ENCODE data around the gene R3HDM2.

The R3HDM2 gene

GRCh38 chr12:57240066-57240921 lies 190.5 kb downstream of the R3HDM2 start:
- no peak for DNase-seq (ENCODE audit: low read depth)

DNA sequence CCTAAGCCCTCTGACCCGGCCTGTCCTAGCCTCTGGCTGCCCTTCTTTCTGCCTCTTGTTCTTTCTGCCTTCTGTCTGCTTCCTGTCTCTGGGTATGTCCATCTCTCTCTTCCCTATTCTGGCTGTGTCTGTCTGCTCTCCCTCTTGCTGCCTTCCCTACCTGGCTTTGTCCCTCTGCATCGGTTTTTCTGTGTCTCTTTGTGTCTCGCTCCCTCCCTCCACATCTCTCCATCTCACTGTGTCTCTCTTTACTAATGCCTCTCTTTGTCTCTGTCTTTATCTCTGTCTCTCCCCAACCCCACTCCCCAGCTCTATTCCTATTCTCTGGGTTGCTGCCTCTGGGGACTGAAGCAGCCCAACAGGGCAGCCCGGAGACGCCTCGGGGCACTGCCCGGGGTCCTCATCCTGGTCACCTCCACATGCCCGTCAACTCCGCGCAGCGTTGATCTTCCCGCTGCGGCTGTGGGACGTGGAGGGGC lies 191.2 kb downstream of the R3HDM2 start:
- DNase-seq (ENCODE audit: low read depth) = no peak

DNA sequence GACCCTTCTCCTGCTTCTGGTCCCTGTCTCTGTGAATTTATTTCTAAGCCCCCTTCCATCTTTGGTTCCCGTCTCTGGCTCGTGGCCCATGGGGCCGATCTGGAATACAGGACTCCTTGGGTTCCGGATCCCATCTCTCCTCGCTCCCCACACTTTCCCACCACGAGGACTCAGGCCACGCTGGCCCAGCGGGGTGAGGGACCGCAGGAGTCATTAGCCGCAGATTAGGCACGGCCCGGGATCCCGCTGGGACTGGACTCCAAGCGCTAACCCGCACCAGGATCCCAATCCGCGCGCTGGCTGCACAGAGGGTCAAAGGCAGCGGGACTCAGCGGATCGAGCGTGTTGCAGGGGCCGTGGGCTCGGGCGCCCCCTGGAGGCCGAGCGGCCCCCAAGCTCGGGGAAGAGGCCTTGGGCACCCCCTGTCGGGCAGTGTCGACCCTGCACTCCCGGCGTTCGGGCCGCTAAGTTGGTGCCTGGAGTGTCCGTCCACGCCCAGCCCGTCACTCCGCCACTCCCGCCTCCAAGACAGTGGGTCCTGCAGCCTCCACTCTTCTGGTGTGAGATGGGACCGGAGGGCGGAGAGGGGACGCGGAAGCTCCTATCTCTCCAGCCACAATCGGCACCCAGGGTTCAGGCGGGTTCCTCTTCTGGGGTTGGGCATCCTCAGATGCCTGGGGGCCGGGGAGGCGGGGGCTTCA lies 191.8 kb downstream of the R3HDM2 start:
- no peak for DNase-seq (ENCODE audit: low read depth)

DNA sequence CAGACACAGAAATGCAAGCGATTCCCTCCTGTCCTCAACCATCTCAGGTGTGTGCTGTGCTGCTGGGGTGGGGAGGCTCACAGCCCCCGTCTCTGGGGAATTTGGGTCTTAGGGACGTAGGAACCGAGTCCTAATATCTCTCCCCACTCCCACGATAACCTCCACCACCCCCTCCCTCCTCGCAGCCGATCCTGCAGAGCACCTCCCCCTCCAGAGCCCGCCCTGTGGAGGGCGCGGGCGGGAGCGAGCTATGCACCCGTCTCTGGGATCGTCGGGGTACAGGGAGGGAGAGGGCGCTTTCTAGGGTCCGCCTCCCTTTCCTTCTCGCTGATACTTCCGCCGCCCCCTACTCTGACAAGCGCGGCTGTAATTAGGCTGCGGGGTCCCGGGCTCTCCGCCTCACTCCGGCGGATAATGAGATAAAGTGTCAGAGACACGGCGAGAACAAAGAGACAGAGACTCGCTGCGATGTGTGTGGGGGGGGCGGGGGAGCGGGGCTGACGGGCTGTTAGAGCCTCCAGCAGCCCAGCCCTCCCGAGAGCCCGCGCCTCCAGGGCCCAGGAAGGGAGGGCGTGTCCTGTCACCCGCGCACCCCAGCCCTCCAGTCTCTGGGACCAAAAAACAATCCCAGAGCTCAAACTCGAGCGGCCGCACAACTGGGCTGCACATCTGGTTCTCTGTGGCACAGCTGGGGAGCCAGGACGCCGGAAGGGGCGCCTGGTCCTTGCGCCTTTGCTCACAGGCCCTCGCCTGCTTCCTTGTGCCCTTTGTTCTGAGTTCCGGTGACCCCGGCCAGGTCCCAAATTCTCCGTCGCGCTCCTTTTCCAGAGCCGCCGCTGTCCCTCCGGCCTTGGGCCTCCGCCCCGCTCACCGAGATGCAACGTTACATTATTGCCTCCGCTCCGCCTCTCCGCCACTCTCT lies 192.7 kb downstream of the R3HDM2 start:
- no peak for DNase-seq (ENCODE audit: low read depth)

- DNase-seq (ENCODE audit: low read depth) = no peak
These were observed 193.3 kb downstream of the R3HDM2 start for GRCh38 chr12:57237596-57237931.

- DNase-seq (ENCODE audit: low read depth) = no peak
These were observed 193.8 kb downstream of the R3HDM2 start for GRCh38 chr12:57236925-57237595.

DNA sequence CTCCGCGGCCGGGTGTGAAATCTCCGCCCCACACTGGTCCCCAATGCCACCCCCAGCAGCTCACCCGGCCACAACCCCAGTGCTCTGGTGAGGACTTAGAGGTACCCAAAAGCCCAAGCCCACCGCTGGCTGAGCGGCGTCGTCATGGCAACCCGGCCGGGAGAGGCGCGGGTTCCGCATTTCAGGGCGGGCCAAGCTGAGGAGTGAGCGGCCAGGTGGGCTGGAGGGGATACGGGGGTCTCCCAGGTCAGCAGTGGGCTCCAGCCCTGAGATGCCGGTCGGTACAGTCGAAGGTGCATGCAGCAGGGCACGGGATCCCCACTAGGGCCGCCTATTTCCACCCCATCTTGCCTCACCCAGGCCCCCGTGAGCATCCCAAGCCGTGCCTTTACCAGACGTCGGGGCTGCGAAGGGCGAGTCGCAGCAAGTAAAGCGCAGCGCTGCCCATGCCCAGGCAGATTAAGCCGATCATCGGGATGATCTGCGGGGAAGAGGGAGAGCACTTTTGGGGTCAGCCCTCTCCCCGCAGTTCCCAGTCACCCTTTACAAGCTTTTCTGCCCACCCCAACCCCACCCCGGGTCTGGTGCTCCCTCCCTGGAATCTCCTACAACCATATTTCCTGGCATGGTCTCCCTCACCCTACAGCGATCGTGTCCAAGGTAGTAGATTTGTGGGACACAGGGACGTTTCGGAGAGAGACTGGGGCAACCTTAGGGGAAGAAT lies 194.5 kb downstream of the R3HDM2 start:
- no peak for DNase-seq (ENCODE audit: low read depth)

DNA sequence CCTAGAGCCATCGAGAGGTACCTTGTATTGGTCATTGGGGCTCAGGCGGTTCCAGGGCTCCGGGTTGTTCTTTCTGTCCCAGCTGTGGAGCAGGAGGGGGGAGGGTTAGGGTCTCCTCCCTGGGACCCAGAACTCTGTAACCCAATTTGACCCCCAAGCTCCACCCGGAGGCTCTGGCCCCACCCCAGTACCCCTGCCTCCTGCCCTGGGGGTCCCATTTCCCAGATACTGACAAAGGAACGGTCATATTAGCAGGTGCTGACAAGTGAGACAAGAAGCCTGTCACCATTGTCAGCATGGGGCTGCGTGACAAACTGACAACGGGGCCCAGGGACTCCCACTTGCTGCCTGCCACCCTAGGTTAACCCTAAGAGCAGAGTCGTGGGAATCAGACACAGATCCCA lies 195.1 kb downstream of the R3HDM2 start:
- no peak for DNase-seq (ENCODE audit: low read depth)

- no peak for DNase-seq (ENCODE audit: low read depth)
These were observed 195.7 kb downstream of the R3HDM2 start for GRCh38 chr12:57235017-57235727.

DNA sequence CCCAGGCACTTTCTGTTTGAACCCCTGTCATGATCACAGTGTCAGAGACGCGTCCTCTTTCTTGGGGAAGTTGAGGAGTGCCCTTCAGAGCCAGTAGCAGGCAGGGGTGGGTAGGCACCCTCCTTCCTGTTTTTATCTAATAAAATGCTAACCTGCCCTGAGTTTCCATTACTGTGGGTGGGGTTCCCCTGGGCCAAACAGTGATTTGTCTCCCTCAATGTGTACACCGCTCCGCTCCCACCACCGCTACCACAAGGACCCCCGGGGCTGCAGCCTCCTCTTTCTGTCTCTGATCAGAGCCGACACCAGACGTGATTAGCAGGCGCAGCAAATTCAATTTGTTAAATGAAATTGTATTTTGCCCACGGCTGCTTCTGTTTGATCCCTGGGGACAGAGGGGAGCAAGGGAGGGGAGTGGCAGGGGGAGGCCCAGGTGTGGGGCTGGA lies 196.2 kb downstream of the R3HDM2 start:
- no peak for DNase-seq (ENCODE audit: low read depth)

DNA sequence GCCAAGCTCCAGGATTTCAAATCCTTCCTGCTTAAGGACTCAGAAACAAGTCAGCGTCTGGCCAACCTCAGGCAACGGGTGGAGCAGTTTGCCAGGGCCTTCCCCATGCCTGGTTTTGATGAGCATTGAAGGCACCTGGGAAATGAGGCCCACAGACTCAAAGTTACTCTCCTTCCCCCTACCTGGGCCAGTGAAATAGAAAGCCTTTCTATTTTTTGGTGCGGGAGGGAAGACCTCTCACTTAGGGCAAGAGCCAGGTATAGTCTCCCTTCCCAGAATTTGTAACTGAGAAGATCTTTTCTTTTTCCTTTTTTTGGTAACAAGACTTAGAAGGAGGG lies 196.6 kb downstream of the R3HDM2 start:
- no peak for DNase-seq (ENCODE audit: low read depth)

GRCh38 chr12:57233357-57234232 lies 197.2 kb downstream of the R3HDM2 start:
- DNase-seq (ENCODE audit: low read depth) = no peak

DNA sequence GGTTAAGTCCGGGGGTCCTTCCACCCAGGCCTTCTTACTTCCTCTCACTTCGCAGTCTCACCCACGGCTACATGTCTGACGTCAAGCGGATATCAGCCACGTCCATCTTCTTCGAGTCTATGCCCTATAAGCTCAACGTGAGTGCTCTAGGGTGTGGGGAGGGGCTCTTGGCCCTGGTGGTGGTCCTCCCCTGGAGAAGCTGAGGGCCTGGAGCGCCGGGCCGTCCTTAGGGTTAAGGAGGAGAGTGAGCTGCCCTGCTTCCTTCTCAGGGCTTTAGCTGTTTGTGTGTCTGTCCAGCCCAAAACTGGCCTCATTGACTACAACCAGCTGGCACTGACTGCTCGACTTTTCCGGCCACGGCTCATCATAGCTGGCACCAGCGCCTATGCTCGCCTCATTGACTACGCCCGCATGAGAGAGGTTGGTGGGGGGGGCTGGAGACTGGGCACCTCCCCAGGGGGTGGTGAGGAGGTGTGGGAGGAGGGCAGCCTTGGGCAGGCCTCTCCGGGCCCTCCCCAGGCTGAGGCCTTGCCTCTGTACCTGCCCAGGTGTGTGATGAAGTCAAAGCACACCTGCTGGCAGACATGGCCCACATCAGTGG lies 198.6 kb downstream of the R3HDM2 start:
- DNase-seq (ENCODE audit: low read depth) = no peak

DNA sequence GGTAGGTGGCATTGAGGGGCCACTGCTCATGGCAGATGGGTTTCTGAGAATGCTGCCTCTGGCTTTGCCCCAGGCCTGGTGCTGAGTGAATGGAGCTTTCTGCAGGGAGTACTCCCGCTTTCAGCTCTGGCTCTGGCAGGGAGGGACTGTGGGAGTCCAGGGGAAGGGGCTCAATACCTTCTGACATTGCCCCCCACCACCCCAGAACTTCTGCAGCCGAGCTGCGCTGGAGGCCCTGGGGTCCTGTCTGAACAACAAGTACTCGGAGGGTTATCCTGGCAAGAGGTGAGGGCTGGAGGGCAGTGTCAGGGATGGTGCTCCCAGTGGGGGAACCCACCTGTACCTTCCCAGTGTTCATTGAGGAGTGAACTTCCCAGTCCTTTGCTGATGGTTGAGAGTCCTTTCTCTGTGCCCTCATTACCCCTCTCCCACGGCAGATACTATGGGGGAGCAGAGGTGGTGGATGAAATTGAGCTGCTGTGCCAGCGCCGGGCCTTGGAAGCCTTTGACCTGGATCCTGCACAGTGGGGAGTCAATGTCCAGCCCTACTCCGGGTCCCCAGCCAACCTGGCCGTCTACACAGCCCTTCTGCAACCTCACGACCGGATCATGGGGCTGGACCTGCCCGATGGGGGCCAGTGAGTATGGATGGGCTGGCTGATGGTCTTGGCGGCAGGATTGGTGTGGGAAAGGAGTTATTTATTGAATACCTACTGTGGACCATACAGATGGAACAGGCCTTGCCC lies 199.4 kb downstream of the R3HDM2 start:
- DNase-seq (ENCODE audit: low read depth) = no peak

GRCh38 chr12:57230381-57231155 lies 200.3 kb downstream of the R3HDM2 start:
- DNase-seq (ENCODE audit: low read depth) = no peak

- peak; percentile 86 for DNase-seq (ENCODE audit: low read depth)
These were observed 201.0 kb downstream of the R3HDM2 start, which contains the start of gene SHMT2 for GRCh38 chr12:57229634-57230380. SHMT2 (plus strand) TSS chr12:57229711; CDS start chr12:57229779, 68 bp downstream.
